Kidney capillary endothelial cell (primary cell): ENCODE data around the gene FBXO5.
"Not testable (repeated sequence)": the region's sequence is repeated elsewhere in the genome, so short reads cannot be mapped to it uniquely, and the experiment has no call there.

ENCODE experiments used
- DNase-seq: peaks from one replicate; pipeline ENCODE4 v3.0.0-alpha.2; 2018; ENCODE audit warnings: low spot score

The FBXO5 gene, protein sequence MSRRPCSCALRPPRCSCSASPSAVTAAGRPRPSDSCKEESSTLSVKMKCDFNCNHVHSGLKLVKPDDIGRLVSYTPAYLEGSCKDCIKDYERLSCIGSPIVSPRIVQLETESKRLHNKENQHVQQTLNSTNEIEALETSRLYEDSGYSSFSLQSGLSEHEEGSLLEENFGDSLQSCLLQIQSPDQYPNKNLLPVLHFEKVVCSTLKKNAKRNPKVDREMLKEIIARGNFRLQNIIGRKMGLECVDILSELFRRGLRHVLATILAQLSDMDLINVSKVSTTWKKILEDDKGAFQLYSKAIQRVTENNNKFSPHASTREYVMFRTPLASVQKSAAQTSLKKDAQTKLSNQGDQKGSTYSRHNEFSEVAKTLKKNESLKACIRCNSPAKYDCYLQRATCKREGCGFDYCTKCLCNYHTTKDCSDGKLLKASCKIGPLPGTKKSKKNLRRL

DNA sequence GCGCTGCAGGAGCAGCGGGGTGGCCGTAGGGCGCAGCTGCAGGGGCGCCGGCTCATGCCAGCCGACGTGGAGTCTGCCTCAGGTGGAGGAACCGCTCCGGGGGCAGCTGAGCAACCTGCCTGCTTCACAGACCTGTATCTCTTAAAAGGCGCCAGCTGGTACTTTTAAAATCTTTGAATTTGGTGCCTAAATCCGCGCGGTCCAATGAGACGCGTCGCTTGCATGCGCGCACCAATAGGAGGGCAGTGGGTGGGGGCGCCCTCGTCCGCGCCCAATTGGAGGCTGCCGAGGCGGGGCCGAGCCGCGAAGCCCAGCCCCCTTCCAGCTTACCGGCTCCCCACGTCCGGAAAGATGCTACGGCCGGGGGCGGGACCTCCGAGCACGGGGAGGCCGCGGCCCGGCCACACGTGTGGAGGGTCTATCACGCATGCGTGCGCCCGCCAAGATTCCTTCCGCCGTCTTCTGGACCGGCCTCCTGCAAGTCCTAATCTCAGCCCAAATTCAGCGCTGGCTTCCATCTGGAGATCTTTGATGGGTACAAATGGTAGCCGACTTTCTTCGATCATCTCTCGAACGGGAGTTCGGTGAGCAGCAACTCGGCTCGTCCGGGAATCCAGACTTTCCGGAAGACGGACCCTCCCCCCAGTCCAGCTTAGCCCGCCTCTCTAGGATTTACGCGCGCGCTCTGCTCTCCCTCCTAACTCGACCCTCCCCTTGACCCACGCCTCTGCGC lies at the start of gene FBXO5:
Gene FBXO5 (minus strand): TSS at position 138 of the 733 bp plus-strand sequence. CDS start 82 bp downstream, at position 56.
- peak; percentile 96 for DNase-seq

DNA sequence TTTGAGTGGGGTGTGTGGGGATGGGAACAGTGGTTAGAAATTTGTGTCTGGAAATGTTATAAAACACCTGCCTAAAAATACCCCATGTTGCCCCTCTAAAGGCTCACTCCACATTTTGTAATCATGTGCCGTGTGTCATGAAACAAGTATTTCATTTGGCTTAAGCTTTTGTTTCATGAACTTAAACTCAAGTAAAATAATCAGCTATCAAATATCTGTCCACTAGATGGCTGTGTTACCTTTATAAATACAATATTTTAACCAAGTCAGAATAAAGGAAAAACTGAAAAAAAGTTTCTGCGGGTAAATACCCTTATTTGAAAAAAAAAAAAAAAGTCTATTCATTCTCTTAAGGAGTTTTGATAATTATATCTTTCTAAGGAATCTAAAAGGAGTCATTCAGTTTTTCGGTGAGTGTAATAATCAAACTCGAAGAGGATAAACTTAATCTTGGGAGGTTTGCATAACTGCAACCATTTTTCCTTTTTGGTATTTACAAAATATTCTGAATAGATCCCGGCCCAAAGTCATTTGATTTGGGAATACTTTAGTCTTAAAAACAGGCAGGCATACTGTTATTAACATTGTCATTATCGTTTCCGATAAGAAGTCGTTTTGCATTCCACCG lies 49.5 kb upstream of the FBXO5 start:
- DNase-seq, result peak; percentile 56

DNA sequence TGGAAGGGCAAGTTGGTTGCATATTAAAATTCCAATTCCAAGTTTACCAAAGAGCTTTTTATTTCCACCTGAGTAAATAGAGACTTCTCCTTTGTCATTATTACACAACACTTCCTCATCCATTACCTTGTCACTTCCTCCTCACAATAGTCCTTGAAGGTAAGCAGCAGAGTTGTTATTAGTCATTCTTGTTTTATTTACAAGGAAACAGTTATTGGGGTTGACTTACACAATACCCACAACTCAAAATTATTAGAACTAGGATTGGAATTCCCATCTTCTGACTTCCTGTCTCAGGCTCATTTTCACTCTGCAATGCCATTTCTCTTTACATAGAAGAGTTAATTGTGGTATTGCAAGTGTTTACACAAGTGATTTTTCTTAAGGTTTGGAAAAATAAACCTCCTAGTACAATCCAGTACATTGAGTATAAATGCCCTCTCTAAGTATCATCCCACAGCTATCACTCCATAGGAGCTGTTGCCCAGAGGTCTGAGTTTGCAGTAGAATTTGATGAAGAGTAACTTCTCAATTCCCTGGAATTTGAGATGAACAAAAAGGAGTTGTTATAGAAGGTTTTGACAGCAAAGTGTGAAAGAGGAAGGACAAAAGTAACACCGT lies 48.6 kb upstream of the FBXO5 start:
- DNase-seq, result peak; percentile 30

DNA sequence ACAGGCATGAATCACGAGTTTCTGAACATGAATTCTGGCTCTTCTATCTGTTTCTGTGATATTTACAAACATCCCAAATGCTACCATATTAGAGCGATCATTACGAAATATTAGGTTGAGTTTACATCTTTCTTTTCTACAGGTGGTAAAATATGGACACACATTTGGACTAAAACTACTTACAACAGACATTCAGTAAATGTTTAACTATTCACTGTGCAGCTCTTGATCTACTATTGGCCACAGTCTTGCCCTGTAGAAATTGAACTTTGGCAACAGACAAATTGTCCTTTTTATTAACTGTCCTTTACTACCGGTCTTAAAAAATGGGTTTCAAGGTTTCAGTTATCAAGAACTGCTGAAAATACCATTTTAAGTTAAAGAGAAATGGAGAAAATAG lies 46.1 kb upstream of the FBXO5 start:
- no peak for DNase-seq

DNA sequence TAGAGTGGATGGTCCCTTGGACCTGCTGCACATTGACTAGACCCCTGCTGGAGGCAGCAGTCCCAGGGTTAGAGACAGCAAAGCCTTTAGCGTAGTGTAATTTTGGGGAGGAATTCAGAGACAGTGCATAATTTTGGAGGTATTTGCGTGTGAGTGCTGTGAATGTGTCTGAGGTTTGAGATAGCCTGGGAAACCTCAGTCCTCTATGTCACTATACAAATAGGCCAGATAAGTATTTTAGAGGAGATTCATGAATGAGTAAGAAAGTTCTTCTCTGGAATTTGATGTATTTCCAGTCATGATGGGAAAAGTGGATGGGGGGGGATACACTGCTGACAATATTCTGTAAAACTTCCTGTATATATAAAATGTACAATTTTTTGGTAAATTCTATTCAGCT lies 45.4 kb upstream of the FBXO5 start:
- no peak for DNase-seq

DNA sequence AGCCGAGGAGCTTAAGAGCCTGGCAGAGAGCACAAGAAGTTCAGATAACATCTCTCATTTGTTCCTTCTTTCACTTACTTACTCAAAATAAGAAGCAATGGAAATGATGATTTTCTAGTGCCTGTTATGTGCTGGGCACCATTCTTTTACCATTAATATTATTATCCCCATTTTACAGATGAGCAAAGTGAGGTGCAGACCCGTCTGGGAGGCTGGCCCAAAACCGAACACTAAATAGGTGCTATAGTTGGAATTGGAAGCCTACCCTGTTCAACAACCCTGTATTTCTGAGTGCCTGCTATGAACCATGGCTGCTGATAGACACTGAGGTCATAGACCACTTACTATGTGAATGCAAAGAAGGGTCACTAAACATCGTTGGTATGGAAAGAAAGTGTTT lies 44.6 kb upstream of the FBXO5 start:
- no peak for DNase-seq

DNA sequence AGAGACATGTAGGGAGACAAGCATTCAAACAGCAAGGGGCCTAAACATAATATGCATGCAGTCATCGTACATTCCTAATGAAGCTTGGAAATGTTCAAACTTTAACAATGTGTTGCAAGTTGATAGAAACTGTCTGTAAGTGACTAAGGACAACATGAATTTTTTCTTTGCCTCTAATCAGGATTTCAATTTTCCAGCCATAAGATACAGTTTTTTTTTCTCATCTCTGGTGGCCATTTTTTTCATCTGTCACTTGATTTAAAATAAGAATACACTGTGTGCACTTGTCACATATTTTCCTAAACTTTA lies 41.8 kb upstream of the FBXO5 start:
- DNase-seq, result no peak

DNA sequence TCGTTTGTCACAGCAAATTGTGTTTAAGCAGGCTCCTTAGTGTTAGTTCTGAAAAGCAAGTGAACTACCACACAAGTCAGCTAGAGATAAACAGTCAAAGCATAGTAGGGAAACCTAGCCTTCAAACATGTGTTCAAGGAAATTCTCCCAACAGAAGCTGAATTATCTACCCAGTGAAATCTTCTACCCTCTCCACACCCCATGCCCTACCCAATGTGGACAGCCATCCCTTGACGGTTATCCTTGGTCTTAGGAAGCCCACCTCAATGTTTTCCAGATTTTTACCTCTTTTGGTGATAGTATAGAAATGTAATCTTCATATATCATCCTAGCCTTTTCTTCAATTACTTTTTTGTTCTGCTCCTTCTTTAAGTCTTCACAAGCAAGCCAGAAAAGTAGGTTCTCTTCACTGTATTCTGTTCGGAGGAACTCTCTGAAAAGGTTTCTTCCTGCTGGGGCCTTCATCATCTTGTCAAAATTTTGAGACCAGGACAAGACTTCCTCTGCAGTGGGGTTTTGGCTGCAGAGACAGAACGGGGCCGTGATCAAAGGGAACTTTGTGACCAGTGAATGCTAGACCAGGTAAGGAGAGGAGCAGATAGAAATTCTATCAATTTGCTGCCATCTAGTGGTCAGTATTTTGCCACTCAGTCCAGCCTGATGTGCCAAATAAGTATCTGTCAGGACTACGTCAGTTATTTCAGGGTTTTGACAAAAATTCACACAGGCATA lies 41.3 kb upstream of the FBXO5 start:
- DNase-seq, result peak; percentile 54

DNA sequence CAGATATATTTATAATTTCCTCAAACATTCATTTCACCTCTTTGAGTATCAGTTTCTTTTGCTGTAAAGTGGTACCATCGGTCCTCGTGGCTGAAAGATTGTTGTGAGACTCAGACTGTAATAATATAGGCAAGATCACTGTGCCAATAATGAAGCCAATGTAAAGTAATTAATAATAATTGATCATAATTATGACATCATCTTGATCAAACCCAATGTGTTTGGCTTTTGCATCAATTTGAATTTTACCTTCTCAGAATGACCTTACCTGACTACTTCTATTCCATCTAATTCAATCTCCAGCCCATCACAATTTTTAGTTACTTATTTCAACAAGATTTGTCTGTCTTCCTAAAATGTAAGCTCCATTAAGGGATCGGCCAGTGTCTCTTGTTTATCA lies 35.5 kb upstream of the FBXO5 start:
- no peak for DNase-seq

DNA sequence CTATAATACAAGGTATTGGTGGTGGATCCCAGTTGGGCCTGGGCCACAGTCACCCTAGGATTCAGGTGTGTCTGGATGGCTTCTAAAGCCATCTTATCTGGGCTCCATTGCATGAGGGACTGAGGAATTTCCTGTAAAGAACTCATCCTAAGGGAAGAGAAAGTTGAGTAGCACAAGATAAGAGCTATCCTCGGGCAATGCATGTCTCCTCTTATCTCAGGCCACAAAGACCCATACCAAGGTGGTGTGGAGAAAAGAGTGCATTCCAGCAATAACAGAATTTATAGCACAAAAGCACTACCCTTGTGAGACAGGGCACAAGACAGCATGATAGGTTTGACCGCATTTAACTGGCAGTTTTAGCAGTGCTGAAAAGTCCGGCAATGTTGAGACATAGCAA lies 34.0 kb upstream of the FBXO5 start:
- DNase-seq, result no peak

DNA sequence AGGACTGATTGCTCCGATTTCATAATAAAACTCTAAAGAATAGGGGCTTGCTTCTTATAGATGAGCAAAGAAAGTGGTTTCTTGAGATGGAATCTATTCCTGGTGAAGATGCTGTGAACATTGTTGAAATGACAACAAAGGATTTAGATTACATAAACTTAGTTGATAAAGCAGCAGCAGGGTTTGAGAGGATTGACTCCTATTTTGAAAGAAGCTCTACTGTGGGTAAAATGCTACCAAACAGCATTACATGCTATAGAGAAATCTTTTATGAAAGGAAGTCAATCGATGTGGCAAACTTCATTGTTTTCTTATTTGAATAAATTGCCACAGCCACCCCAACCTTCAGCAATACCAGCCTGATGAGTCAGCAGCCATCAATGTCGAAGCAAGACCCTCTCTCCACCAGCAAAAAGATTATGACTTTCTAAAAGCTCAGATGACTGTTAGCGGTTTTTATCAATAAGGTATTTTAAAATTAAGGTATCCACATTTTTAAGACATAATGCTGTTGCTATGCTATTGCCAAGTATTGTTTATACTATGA lies 32.3 kb upstream of the FBXO5 start:
- no peak for DNase-seq

DNA sequence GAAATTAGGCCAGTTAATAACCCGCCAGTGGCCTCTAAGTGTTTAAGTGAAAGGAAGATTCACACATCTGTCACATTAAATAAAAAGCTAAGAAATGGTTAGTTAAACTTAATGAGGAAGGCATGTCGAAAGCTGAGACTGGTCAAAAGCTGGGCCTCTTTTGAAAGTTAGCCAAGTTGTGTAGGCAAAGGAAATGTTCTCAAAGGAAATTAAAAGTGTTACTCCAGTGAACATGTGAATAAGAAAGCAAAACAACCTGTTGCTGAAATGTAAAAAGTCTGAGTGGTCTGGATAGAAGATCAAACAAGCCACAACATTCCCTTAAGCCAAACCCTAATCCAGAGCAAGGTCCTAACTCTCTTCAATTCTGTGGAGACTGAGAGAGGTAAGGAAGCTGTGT lies 30.6 kb upstream of the FBXO5 start:
- DNase-seq, result no peak

DNA sequence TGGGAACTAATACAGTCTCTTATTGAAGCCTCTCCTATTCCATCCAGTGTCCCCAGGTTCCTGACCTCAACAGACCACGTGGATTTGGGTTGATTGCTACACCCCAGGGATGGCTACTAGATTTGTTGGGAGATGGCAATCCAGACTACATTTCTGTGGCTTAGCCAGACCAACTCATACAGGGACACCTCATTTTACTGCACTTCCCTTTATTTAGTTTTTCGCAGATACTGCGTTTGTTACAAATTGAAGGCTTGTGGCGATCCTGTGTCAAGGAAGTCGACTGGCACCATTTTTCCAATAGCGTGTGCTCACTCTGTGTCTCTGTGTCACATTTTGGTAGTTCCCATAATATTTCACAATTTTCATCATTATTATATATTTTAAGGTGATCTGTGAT lies 30.0 kb upstream of the FBXO5 start:
- no peak for DNase-seq

DNA sequence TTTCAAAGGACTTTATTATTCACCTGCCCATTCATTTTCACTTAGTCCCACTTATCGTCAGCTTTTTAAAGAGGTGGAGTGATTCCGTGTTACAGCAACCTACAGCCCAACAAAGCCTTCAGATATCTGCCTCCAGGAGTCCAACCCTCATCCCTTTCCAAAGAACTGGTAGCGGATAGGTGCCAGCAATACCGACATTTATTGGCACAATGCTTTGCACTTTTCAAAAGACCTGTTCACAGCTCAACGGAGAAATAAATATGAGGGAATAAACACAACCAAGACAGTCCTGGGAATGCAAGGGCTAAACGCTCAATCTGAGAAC lies 20.5 kb upstream of the FBXO5 start:
- no peak for DNase-seq

DNA sequence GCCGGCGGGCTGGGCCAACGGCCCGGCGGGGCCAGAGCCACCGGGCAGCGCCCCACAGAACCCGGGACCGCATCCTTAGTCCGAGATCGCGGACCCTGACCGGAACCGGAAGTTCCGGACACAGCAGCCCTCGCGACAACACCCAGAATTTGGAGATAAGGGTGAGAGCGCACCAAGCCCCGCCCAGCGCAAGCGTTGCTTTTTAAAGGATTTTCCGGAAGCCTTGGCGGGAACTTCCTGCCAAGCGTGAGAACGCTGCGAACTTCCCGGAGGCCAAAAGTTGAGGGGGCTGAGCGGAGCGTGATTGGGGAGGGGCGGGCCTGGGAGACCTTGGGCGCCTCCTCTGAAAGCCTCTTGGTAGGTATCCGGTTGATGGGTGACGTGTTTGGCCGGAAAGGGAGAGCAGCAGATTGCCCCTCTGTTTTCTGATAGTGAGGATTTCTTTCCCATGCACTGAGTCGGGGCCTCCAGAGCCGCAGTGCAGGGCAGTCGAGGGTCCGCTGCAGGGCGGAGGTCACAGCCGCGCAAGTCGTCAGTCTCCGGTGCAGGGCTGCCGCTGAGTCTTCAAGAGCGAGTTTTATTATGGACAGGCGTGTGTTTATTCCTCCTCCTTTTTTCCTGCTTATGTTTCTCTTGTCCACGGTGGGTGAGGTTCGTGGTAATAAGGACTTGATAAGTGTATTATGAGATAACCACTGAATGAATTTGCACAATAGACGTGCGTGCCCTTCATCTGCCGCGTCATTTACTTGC lies 19.9 kb upstream of the FBXO5 start, which contains the start of gene MTRF1L:
Gene MTRF1L (minus strand): TSS at position 97 of the 753 bp plus-strand sequence. CDS start 24 bp downstream, at position 73.
- peak; percentile 96 for DNase-seq

DNA sequence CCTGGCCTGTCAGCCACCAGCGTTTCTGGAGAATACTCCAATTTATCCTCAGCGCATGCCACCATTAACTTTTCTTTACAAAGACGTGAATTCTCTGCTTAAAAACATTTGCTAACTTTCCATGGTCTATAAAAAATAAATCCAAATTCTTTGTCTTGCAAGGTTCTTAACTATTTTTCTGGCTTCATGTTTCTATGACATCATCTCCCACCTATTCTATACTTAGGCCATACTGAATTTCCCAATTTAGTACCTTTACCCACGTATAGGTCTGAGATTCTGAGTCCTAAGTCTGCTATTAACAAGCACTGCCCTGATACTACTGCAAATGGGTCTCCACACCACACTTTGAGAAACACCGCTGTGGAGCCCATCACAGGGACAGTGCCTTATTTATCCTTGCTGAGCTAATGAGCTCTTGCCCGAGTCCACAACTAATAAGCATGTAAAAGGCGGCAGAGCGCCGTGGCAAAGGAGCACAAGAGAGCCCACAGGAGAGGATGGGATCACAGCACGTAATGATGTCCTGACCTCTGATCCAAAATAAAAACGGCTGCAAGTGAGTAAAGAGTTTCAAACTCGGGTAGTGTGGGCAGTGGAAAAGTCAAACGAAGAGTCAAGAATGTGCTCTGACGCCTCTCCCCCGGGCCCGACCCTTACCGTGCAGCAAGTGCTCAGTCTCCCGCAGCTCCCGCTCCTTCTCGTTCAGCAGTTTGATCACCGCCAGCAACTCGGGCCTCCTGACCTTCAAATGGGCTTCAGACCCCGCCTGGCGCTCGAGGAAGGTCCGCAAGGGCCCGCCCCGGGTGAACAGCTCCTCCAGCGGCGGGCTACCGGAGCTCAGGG lies 19.1 kb upstream of the FBXO5 start:
- DNase-seq, result no peak

DNA sequence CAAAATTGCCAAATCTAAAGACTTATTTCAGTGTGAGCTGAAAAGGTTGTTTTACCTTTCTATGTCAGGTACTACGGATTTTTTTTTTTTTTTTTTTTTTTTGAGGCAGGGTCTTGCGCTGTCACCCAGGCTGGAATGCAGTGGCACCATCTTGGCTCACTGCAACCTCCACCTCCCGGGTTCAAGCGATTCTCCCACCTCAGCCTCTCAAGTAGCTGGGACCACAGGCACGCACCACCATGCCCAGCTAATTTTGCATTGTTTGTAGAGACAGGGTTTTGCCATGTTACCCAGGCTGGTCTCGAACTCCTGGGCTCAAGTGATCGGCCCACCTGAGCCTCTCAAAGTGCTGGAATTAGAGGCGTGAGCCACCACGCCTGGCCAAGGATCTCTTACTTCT lies 17.9 kb upstream of the FBXO5 start:
- DNase-seq, result not testable (repeated sequence)

DNA sequence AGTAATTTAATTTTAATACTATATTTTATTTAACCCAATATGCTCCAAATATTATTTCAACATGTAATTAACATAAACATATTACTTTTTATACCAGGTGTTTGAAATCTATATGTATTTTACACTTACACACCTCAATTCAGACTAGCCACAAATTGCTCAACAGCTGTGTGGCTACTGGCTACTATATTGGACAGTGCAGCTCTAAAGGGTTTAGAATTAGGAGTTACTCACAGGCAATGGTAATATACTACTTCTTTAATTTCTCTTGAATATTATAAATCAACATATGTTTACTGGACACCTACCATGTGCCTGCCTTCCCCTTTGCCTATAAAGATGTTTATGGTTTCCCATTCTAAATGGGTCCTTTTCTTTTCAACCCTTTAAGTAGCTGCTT lies 17.4 kb upstream of the FBXO5 start:
- DNase-seq, result no peak

DNA sequence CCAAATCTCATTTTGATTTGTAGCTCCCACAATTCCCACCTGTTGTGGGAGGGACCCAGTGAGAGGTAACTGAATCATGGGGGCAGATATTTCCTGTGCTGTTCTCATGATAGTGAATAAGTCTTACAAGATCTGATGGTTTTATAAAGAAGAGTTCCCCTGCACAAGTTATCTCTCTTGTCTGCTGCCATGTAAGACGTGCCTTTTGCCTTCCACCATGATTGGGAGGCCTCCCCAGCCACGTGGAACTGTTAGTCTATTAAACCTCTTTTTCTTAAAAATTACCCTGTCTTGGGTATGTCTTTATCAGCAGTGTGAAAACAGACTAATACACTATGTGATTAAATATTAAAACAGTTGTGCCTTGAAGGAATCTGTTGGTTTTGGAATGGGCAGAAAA lies 16.7 kb upstream of the FBXO5 start:
- not testable (repeated sequence) for DNase-seq

DNA sequence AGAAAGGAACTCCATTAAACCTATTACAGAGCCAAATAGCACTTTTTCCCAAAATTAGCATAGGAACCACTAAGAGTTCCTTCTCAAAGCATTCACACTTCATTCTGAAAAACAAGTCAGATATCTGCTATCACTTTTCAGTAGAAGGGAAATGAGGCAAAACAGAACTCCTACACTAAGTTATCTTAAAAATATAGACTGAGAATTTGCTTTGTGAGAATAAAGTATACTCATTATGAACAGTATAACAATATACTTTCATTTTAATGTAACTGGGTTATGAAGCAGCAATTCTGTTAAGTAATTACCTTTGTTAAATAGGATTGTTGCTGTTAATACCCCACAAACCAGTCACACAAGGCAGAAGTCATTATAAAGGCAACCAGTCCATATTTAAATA lies 11.0 kb upstream of the FBXO5 start:
- no peak for DNase-seq
